Loucy (cell line): ENCODE measurements around the gene NPHP4.

Source experiments
- H2AFZ ChIP-seq: fragments of 200-600 bp; sonication (generic); 2 replicates; pipeline ENCODE4 v1.6.0; 2016; ENCODE audit warnings: antibody characterized with exemption, mild to moderate bottlenecking, low read length, moderate library complexity
- H3F3A ChIP-seq: fragments of 200-600 bp; 2 replicates; pipeline ENCODE4 v1.6.0; 2016; ENCODE audit warnings: antibody characterized with exemption, low read depth, mild to moderate bottlenecking
- H3K27me3 ChIP-seq: fragments of 200-600 bp; sonication (generic); 2 replicates; pipeline ENCODE4 v1.6.1; 2014; ENCODE audit warnings: low read length, mild to moderate bottlenecking; ENCODE audit not compliant: insufficient read depth, poor library complexity, severe bottlenecking
- H3K36me3 ChIP-seq: fragments of 200-600 bp; sonication (generic); 2 replicates; pipeline ENCODE4 v1.6.1; 2016; ENCODE audit warnings: low read length; ENCODE audit not compliant: insufficient read depth
- H3K4me1 ChIP-seq: fragments of 200-600 bp; sonication (generic); 2 replicates; pipeline ENCODE4 v1.5.1; 2014; ENCODE audit warnings: low read length, mild to moderate bottlenecking; ENCODE audit not compliant: insufficient read depth, poor library complexity, severe bottlenecking
- H3K4me2 ChIP-seq: fragments of 200-600 bp; sonication (generic); 2 replicates; pipeline ENCODE4 v1.6.0; 2014; ENCODE audit warnings: antibody characterized with exemption, low read length, low read depth, mild to moderate bottlenecking; ENCODE audit not compliant: poor library complexity, severe bottlenecking
- H3K4me3 ChIP-seq: fragments of 200-600 bp; sonication (generic); 2 replicates; pipeline ENCODE4 v1.5.1; 2014; ENCODE audit warnings: low read length, mild to moderate bottlenecking, mixed read lengths; ENCODE audit not compliant: poor library complexity, severe bottlenecking
- H3K79me2 ChIP-seq: fragments of 200-600 bp; sonication (generic); 2 replicates; pipeline ENCODE4 v1.6.1; 2014; ENCODE audit warnings: low read length; ENCODE audit not compliant: insufficient read depth
- H3K9ac ChIP-seq: fragments of 200-600 bp; sonication (generic); 2 replicates; pipeline ENCODE4 v1.6.0; 2014; ENCODE audit warnings: mild to moderate bottlenecking, low read depth, low read length, moderate library complexity; ENCODE audit not compliant: poor library complexity, severe bottlenecking
- H3K9me2 ChIP-seq: fragments of 200-600 bp; sonication (generic); replicated peaks from 2 replicates; pipeline ENCODE4 v1.6.1; 2016; ENCODE audit warnings: low read depth, low read length, mixed read lengths
- H3K9me3 ChIP-seq: fragments of 200-600 bp; sonication (generic); 2 replicates; pipeline ENCODE4 v1.6.1; 2014; ENCODE audit warnings: mild to moderate bottlenecking, antibody characterized with exemption, low read length, low read depth; ENCODE audit not compliant: insufficient read depth
- H4K20me1 ChIP-seq: fragments of 200-600 bp; sonication (generic); 2 replicates; pipeline ENCODE4 v1.6.0; 2014; ENCODE audit warnings: antibody characterized with exemption, low read length, mild to moderate bottlenecking; ENCODE audit not compliant: insufficient read depth, poor library complexity, severe bottlenecking
- EZH2phosphoT487 ChIP-seq: fragments of 200-600 bp; IDR thresholded peaks from 2 replicates; pipeline ENCODE4 v1.6.1; 2018; ENCODE audit warnings: antibody characterized with exemption, mild to moderate bottlenecking, moderate library complexity, borderline replicate concordance
- TF ChIP-seq, protein P1 (sequence below): fragments of 200-600 bp; sonication (generic); conservative IDR thresholded peaks from 2 replicates; pipeline ENCODE4 v1.5.1; 2014; ENCODE audit warnings: mild to moderate bottlenecking, antibody characterized with exemption, low read length

The NPHP4 gene

DNA sequence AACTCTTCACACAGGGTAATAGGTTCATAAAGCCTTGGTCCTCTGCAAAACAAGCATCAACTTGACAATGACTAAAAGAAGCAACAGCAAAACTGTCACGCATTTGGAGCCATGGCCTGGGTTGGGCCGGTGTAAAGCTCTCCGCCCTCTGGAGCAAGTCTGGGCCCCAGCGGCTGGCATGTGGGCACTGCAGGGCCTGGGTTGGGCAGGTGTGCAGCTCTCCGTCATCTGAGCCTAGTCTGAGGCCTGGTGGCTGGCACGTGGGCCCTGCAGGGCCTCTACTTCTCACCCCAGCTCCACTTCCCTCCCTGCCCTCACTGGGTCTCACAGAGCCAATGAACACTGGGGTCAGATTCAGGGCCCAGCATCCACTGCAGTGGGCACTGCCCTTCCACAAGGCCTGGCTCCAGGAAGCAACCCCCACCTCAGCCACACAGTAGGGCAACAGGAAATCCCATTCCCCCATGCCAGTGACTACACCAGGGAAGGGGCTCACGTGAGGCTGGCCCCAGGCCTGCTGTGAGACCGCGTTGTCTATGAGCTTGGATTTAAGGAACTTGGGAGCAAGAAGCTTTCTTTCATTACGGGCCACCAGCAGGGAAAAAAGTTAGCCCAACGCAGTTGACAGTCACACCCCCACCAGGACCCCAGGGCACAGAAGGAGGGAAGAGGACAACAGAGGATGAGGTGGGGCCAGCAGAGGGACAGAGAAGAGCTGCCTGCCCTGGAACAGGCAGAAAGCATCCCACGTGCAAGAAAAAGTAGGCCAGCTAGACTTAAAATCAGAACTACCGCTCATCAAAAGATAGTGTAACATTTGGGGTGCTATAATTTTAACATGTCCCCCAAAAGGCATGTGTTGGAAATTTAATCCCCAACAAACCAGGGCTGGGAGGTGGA, 52.7 kb downstream of the NPHP4 start:
- Histone ChIP-seq H3K9ac (no peak overlapping the region), H3F3A (no peaks in the 10 kb centered on the region), H3K4me1 (no peaks in the 10 kb centered on the region), H3K9me2 (no peaks in the 10 kb centered on the region), H3K79me2 (no peaks in the 10 kb centered on the region), H3K4me2 (no peak overlapping the region), H4K20me1 (no peaks in the 10 kb centered on the region), H3K9me3 (no peaks in the 10 kb centered on the region), H2AFZ (no peak overlapping the region), H3K4me3 (no peak overlapping the region), H3K27me3 (no peaks in the 10 kb centered on the region), H3K36me3 (no peaks in the 10 kb centered on the region; the same call in 1 of the 2 replicates)
- TF ChIP-seq, protein P1, sequence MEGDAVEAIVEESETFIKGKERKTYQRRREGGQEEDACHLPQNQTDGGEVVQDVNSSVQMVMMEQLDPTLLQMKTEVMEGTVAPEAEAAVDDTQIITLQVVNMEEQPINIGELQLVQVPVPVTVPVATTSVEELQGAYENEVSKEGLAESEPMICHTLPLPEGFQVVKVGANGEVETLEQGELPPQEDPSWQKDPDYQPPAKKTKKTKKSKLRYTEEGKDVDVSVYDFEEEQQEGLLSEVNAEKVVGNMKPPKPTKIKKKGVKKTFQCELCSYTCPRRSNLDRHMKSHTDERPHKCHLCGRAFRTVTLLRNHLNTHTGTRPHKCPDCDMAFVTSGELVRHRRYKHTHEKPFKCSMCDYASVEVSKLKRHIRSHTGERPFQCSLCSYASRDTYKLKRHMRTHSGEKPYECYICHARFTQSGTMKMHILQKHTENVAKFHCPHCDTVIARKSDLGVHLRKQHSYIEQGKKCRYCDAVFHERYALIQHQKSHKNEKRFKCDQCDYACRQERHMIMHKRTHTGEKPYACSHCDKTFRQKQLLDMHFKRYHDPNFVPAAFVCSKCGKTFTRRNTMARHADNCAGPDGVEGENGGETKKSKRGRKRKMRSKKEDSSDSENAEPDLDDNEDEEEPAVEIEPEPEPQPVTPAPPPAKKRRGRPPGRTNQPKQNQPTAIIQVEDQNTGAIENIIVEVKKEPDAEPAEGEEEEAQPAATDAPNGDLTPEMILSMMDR: no peak
- no peak for TF ChIP-seq EZH2phosphoT487

DNA sequence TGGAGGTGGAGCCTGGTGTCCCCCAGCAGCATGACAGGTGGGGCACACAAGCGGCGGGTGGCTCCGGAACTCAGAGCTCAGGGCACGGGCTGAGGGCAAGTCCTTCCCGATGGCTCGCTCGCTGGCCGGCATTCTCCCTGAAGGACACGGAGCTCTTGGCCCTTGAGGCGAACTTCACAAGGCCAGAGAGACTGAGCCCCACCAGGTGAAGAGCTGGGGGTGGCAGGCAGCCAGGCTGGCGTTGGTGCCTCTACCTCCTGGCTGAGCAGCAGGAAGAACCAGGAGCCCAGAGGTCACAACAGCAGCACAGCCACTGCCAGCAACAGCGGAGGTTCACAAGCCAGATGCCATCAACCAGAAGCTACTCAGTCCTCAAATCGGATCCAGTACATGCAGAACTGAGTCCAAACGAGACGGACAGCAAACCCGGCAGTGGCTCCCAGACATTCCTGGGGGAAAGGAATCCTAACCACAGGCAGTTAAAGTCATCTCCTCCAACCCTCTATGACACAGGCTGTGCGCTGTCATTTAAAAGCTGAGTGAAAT, 54.1 kb downstream of the NPHP4 start:
- Histone ChIP-seq H3K79me2 (no peaks in the 10 kb centered on the region), H3F3A (no peaks in the 10 kb centered on the region), H2AFZ (no peak overlapping the region), H3K9me3 (no peaks in the 10 kb centered on the region), H3K4me2 (no peak overlapping the region), H3K27me3 (no peaks in the 10 kb centered on the region), H3K4me3 (no peak overlapping the region), H4K20me1 (no peaks in the 10 kb centered on the region), H3K9me2 (no peaks in the 10 kb centered on the region), H3K4me1 (no peaks in the 10 kb centered on the region), H3K36me3 (peaks cover 1% of the 10 kb centered on the region; the same call in 1 of the 2 replicates), H3K9ac (no peak overlapping the region)
- TF ChIP-seq, protein P1: no peak
- TF ChIP-seq EZH2phosphoT487: no peak

DNA sequence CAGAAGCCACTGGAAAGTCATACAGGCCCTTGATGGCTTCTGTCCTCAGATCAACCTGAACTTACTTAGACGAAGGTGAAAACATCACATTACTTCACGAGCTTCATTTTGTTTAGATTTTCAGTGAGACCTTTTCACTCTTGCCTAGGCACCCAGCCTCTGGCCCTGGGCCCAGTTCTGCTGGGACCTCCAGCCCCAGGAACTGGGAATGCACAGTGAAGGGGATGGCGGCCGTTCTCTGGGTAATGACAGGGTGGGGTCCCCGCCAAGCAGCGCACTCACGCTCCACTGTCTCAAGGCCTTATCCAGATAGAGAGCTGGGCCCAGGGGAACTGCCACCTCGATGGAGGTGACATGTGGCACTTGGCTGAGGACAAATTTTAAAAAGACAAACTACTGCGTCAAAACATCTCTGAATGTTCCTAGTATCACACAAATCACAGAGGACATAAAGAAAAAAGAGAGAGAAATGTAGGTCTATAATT, 54.8 kb downstream of the NPHP4 start:
- no peaks in the 10 kb centered on the region for H3K9me2 ChIP-seq
- H3K36me3 ChIP-seq: peaks cover 8% of the 10 kb centered on the region; the same call in 1 of the 2 replicates
- H2AFZ ChIP-seq: no peak overlapping the region
- no peaks in the 10 kb centered on the region for H3K27me3 ChIP-seq
- no peaks in the 10 kb centered on the region for H3F3A ChIP-seq
- TF ChIP-seq EZH2phosphoT487: no peak
- TF ChIP-seq, protein P1: no peak
- H3K9me3 ChIP-seq: no peaks in the 10 kb centered on the region
- no peaks in the 10 kb centered on the region for H3K79me2 ChIP-seq
- H3K4me2 ChIP-seq: no peak overlapping the region
- H3K4me1 ChIP-seq: no peaks in the 10 kb centered on the region
- no peaks in the 10 kb centered on the region for H4K20me1 ChIP-seq
- H3K4me3 ChIP-seq: no peak overlapping the region
- H3K9ac ChIP-seq: no peak overlapping the region
